Astrocyte (in vitro differentiated cells and primary cell): ENCODE measurements around the gene TROAP. TPM values are rescaled to one million over a fixed set of nuclear protein-coding genes. Genes with fewer than 3 reads are reported as not detected.
"Not testable (repeated sequence)": the region's sequence is repeated elsewhere in the genome, so short reads cannot be mapped to it uniquely, and the experiment has no call there.

Source experiments
- DNase-seq: peaks from one replicate; pipeline ENCODE4 v3.0.0-alpha.2; 2010; ENCODE audit warnings: low read depth
- FAIRE-seq: peaks from 2 replicates; lab custom pipeline; 2011; peaks lifted over from hg19 to GRCh38; lab: Jason Lieb, UNC
- H2AFZ ChIP-seq: 2 replicates; pipeline ENCODE4 v1.6.0; 2012; ENCODE audit warnings: low read depth, low read length, inconsistent platforms
- H3K27ac ChIP-seq: 2 replicates; pipeline ENCODE4 v1.5.1; 2011; ENCODE audit warnings: low read depth, low read length, inconsistent platforms
- H3K27me3 ChIP-seq: 2 replicates; pipeline ENCODE4 v1.6.0; 2011; ENCODE audit warnings: low read length, inconsistent platforms; ENCODE audit not compliant: insufficient read depth
- H3K36me3 ChIP-seq: 2 replicates; pipeline ENCODE4 v1.5.1; 2011; ENCODE audit warnings: low read length, inconsistent platforms; ENCODE audit not compliant: insufficient read depth
- H3K4me1 ChIP-seq: 2 replicates; pipeline ENCODE4 v1.5.1; 2011; ENCODE audit warnings: low read length, inconsistent platforms; ENCODE audit not compliant: insufficient read depth
- H3K4me2 ChIP-seq: 2 replicates; pipeline ENCODE4 v1.6.0; 2012; ENCODE audit warnings: low read length, inconsistent platforms
- H3K4me3 ChIP-seq: 2 replicates; pipeline ENCODE4 v1.5.1; 2011; ENCODE audit warnings: low read depth, mild to moderate bottlenecking, low read length, inconsistent platforms; ENCODE audit not compliant: insufficient read depth
- H3K79me2 ChIP-seq: 2 replicates; pipeline ENCODE4 v1.6.0; 2012; ENCODE audit warnings: mild to moderate bottlenecking, low read length, inconsistent platforms; ENCODE audit not compliant: insufficient read depth
- H3K9ac ChIP-seq: 2 replicates; pipeline ENCODE4 v1.6.0; 2012; ENCODE audit warnings: mild to moderate bottlenecking, low read length, inconsistent platforms
- H3K9me3 ChIP-seq: 2 replicates; pipeline ENCODE4 v1.5.1; 2012; ENCODE audit warnings: low read depth, mild to moderate bottlenecking, low read length, inconsistent platforms; ENCODE audit not compliant: insufficient read depth
- H4K20me1 ChIP-seq: 2 replicates; pipeline ENCODE4 v1.6.0; 2012; ENCODE audit warnings: low read length, inconsistent platforms; ENCODE audit not compliant: insufficient read depth
- H3K27ac Mint-ChIP-seq: one replicate; pipeline ENCODE4 v1.8.0; 2021; ENCODE audit warnings: mild to moderate bottlenecking, mixed read lengths; ENCODE audit not compliant: unreplicated experiment
- H3K27me3 Mint-ChIP-seq: one replicate; pipeline ENCODE4 v1.8.0; 2021; ENCODE audit warnings: low read depth, mixed read lengths; ENCODE audit not compliant: unreplicated experiment
- H3K36me3 Mint-ChIP-seq: one replicate; pipeline ENCODE4 v1.8.0; 2021; ENCODE audit warnings: low read depth, mixed read lengths; ENCODE audit not compliant: unreplicated experiment
- H3K4me1 Mint-ChIP-seq: one replicate; pipeline ENCODE4 v1.8.0; 2021; ENCODE audit warnings: low read depth, mixed read lengths; ENCODE audit not compliant: unreplicated experiment
- H3K4me3 Mint-ChIP-seq: one replicate; pipeline ENCODE4 v1.8.0; 2021; ENCODE audit warnings: mild to moderate bottlenecking, moderate library complexity, mixed read lengths; ENCODE audit not compliant: unreplicated experiment
- H3K9me3 Mint-ChIP-seq: one replicate; pipeline ENCODE4 v1.8.0; 2021; ENCODE audit warnings: mild to moderate bottlenecking, mixed read lengths; ENCODE audit not compliant: unreplicated experiment
- EZH2 ChIP-seq: IDR thresholded peaks from 2 replicates; pipeline ENCODE4 v1.6.1; 2012; ENCODE audit warnings: mild to moderate bottlenecking, low read length, inconsistent platforms; ENCODE audit not compliant: insufficient read depth
- total RNA-seq: library from RNA; stranded (reverse); gene quantifications from 2 replicates; pipeline ENCODE4 v1.2.1, GENCODE V29; 2021
- TF ChIP-seq, protein P1 (sequence below): IDR thresholded peaks from 2 replicates; pipeline ENCODE4 v1.5.1; 2011; ENCODE audit warnings: low read depth, mild to moderate bottlenecking, inconsistent platforms, low read length, moderate library complexity; ENCODE audit not compliant: insufficient read depth

The TROAP gene
- total RNA-seq, 1 donor from 2014 or later: 2.7 TPM

DNA sequence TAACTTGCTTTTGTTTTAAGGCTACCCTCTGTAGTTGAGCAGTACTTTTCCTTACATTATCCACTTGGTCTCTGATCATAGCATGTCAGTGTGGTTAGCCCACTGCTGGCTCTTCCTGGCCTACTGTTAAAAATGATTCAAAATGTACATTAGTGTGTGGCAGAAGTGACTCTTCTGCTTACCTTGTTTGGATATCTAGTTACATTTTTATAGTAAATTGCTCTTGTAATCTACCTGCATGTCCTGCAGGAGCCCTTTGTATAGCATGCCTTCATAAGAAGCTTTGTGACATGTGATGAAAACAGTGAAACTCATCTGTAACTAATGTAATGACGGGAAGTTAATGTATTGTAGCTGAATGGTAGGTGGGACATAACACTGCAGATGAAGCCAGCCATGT lies 52.4 kb downstream of the TROAP start:
- H3K27me3 ChIP-seq: no peaks in the 10 kb centered on the region
- peaks cover 6% of the 10 kb centered on the region for H3K4me1 Mint-ChIP-seq
- H3K27ac Mint-ChIP-seq: no peak overlapping the region
- no peaks in the 10 kb centered on the region for H3K9me3 Mint-ChIP-seq
- no peak overlapping the region for H3K27ac ChIP-seq
- no peak for FAIRE-seq
- peaks cover 96% of the 10 kb centered on the region for H3K79me2 ChIP-seq
- peaks cover 2% of the 10 kb centered on the region for H3K36me3 ChIP-seq
- no peak overlapping the region for H3K4me3 ChIP-seq
- H2AFZ ChIP-seq: no peak overlapping the region
- TF ChIP-seq, protein P1, sequence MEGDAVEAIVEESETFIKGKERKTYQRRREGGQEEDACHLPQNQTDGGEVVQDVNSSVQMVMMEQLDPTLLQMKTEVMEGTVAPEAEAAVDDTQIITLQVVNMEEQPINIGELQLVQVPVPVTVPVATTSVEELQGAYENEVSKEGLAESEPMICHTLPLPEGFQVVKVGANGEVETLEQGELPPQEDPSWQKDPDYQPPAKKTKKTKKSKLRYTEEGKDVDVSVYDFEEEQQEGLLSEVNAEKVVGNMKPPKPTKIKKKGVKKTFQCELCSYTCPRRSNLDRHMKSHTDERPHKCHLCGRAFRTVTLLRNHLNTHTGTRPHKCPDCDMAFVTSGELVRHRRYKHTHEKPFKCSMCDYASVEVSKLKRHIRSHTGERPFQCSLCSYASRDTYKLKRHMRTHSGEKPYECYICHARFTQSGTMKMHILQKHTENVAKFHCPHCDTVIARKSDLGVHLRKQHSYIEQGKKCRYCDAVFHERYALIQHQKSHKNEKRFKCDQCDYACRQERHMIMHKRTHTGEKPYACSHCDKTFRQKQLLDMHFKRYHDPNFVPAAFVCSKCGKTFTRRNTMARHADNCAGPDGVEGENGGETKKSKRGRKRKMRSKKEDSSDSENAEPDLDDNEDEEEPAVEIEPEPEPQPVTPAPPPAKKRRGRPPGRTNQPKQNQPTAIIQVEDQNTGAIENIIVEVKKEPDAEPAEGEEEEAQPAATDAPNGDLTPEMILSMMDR: no peak
- TF ChIP-seq EZH2: no peak
- H3K4me1 ChIP-seq: no peaks in the 10 kb centered on the region
- H3K27me3 Mint-ChIP-seq: no peaks in the 10 kb centered on the region
- peaks cover 4% of the 10 kb centered on the region for H3K36me3 Mint-ChIP-seq
- H4K20me1 ChIP-seq: peaks cover 71% of the 10 kb centered on the region
- H3K9me3 ChIP-seq: no peaks in the 10 kb centered on the region
- no peak overlapping the region for H3K4me2 ChIP-seq
- H3K9ac ChIP-seq: no peak overlapping the region
- no peak for DNase-seq
- H3K4me3 Mint-ChIP-seq: no peak overlapping the region

DNA sequence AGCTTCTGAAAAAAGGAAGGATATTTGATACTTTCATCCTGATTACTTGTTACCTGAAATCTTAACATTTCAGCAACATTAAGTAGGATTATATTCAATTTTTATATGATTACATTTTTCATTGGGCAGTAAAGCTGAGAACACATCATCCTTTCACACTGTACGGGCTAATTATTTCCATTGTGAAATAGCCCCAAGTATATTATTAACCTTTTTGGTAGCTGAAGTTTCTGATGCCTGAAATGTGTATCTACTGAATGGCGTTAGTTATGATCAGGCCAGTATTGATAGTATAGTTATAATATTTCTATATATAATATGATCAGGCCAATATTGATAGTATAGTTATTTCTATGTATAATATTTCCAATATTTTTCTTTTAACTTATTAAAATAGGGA lies 54.3 kb downstream of the TROAP start:
- Histone ChIP-seq H3K4me3 (no peak overlapping the region), H3K9ac (no peak overlapping the region), H3K79me2 (peaks cover 96% of the 10 kb centered on the region), H3K4me1 (no peaks in the 10 kb centered on the region), H3K9me3 (no peaks in the 10 kb centered on the region), H3K4me2 (no peak overlapping the region), H3K27ac (no peak overlapping the region), H2AFZ (no peak overlapping the region), H4K20me1 (peaks cover 70% of the 10 kb centered on the region), H3K36me3 (peaks cover 2% of the 10 kb centered on the region), H3K27me3 (no peaks in the 10 kb centered on the region)
- H3K4me1 Mint-ChIP-seq: peaks cover 6% of the 10 kb centered on the region
- H3K27ac Mint-ChIP-seq: no peak overlapping the region
- no peak overlapping the region for H3K4me3 Mint-ChIP-seq
- TF ChIP-seq, protein P1: no peak
- TF ChIP-seq EZH2: no peak
- DNase-seq (no peak), FAIRE-seq (no peak)
- no peaks in the 10 kb centered on the region for H3K27me3 Mint-ChIP-seq
- H3K36me3 Mint-ChIP-seq: no peaks in the 10 kb centered on the region
- H3K9me3 Mint-ChIP-seq: no peaks in the 10 kb centered on the region

DNA sequence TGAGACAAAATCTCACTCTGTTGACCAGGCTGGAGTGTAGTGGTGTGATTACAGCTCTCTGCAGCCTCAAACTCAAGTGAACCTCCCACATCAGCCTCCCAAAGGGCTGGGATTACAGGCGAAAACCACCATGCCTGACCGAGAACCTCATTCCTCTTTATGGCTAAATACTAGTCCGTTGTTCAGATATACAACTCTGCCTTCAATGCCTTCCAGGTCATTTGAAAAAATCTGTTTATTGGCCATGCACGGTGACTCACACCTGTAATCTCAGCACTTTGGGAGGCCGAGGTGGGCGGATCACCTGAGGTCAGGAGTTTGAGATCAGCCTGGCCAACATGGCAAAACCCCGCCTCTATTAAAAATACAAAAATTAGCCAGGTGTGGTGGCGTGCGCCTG lies 57.1 kb downstream of the TROAP start:
- H3K9me3 Mint-ChIP-seq, H3K4me3 ChIP-seq, H3K27me3 ChIP-seq, H3K27me3 Mint-ChIP-seq, H3K9ac ChIP-seq, H3K36me3 ChIP-seq, H3K4me1 Mint-ChIP-seq, H3K4me2 ChIP-seq, H3K4me1 ChIP-seq, H3K4me3 Mint-ChIP-seq, H3K27ac ChIP-seq, H3K27ac Mint-ChIP-seq, FAIRE-seq, H2AFZ ChIP-seq, H3K9me3 ChIP-seq, DNase-seq, H3K36me3 Mint-ChIP-seq: not testable (repeated sequence)
- Histone ChIP-seq H3K79me2 (peaks cover 95% of the 10 kb centered on the region), H4K20me1 (peaks cover 72% of the 10 kb centered on the region)

Other genes with a start within 250 kb of the TROAP start
- gene DHH, start 228.5 kb upstream of the TROAP start, total RNA-seq: 0.05 and 0.16 TPM in 2 replicates
- 58.7 and 61.0 TPM in 2 replicates for gene LMBR1L, start 212.4 kb upstream of the TROAP start, total RNA-seq
- gene TUBA1B, start 191.9 kb upstream of the TROAP start, total RNA-seq: 811 and 939 TPM in 2 replicates
- 772 and 932 TPM in 2 replicates for gene TUBA1A, start 134.2 kb upstream of the TROAP start, total RNA-seq
- 345 and 408 TPM in 2 replicates for gene TUBA1C, start 58.2 kb upstream of the TROAP start, total RNA-seq
- not detected in 2 replicates for gene PRPH, start 28.1 kb upstream of the TROAP start, total RNA-seq
- gene C1QL4, start 13.9 kb downstream of the TROAP start, total RNA-seq: 0.09 TPM in 1 of 2 replicates, not detected in the other
- gene DNAJC22, start 23.6 kb downstream of the TROAP start, total RNA-seq: 0.34 and 0.52 TPM in 2 replicates
- 44.0 and 46.3 TPM in 2 replicates for gene SPATS2, start 44.2 kb downstream of the TROAP start, total RNA-seq
- gene KCNH3, start 215.8 kb downstream of the TROAP start, total RNA-seq: 0.14 TPM in 1 of 2 replicates, not detected in the other
- gene MCRS1, start 244.9 kb downstream of the TROAP start, total RNA-seq: 41.3 and 45.2 TPM in 2 replicates